SU-DHL-6 (cell line): ENCODE measurements around the gene ARMH3.

Source experiments
- H2AFZ ChIP-seq: fragments of 200-600 bp; sonication (generic); 2 replicates; pipeline ENCODE4 v1.6.1; 2014; ENCODE audit warnings: low read depth, mild to moderate bottlenecking, moderate library complexity, mixed read lengths, antibody characterized with exemption, low read length; ENCODE audit not compliant: severe bottlenecking
- H3F3A ChIP-seq: fragments of 200-600 bp; shearing (Covaris generic); 2 replicates; pipeline ENCODE4 v1.6.0; 2016; ENCODE audit warnings: antibody characterized with exemption, mild to moderate bottlenecking; ENCODE audit not compliant: insufficient read depth
- H3K27ac ChIP-seq: fragments of 200-600 bp; sonication (generic); 2 replicates; pipeline ENCODE4 v1.5.1; 2016; ENCODE audit warnings: low read depth, mild to moderate bottlenecking, low read length, moderate library complexity, mixed read lengths
- H3K27me3 ChIP-seq: fragments of 200-600 bp; sonication (generic), shearing (Covaris generic); 2 replicates; pipeline ENCODE4 v1.6.0; 2014; ENCODE audit warnings: mild to moderate bottlenecking, low read length
- H3K36me3 ChIP-seq: fragments of 200-600 bp; sonication (generic); 2 replicates; pipeline ENCODE4 v1.6.1; 2014; ENCODE audit warnings: mild to moderate bottlenecking, low read length, mixed read lengths
- H3K4me2 ChIP-seq: fragments of 300-600, 200-600 bp; shearing (Covaris generic), sonication (generic); 2 replicates; pipeline ENCODE4 v1.6.0; 2014; ENCODE audit warnings: low read length, low read depth, mild to moderate bottlenecking; ENCODE audit not compliant: poor library complexity, severe bottlenecking
- H3K4me3 ChIP-seq: fragments of 200-600 bp; sonication (generic); 2 replicates; pipeline ENCODE4 v1.5.1; 2014; ENCODE audit warnings: antibody characterized with exemption, low read length, mild to moderate bottlenecking, mixed read lengths; ENCODE audit not compliant: insufficient read depth, poor library complexity, severe bottlenecking
- H3K79me2 ChIP-seq: fragments of 200-600 bp; sonication (generic); 2 replicates; pipeline ENCODE4 v1.6.1; 2014; ENCODE audit warnings: mild to moderate bottlenecking, low read length, moderate library complexity; ENCODE audit not compliant: insufficient read depth
- H3K9ac ChIP-seq: fragments of 200-600 bp; sonication (generic); 2 replicates; pipeline ENCODE4 v1.7.0; 2014; ENCODE audit warnings: mild to moderate bottlenecking, low read length
- H3K9me2 ChIP-seq: fragments of 200-600 bp; sonication (generic); replicated peaks from 2 replicates; pipeline ENCODE4 v1.6.1; 2014; ENCODE audit warnings: low read length; ENCODE audit not compliant: insufficient read depth
- H3K9me3 ChIP-seq: fragments of 200-600 bp; sonication (generic); 2 replicates; pipeline ENCODE4 v1.6.1; 2014; ENCODE audit warnings: low read length, mixed read lengths; ENCODE audit not compliant: insufficient read depth
- H4K20me1 ChIP-seq: fragments of 200-600 bp; sonication (generic); 2 replicates; pipeline ENCODE4 v1.6.1; 2014; ENCODE audit warnings: low read depth, mild to moderate bottlenecking, antibody characterized with exemption, low read length, moderate library complexity, mixed read lengths
- CTCF ChIP-seq: fragments of 200-600 bp; sonication (generic); IDR thresholded peaks from one replicate; pipeline ENCODE4 v1.5.1; 2017; ENCODE audit warnings: antibody characterized with exemption, mild to moderate bottlenecking, low read length, moderate library complexity; ENCODE audit not compliant: insufficient read depth, poor library complexity, severe bottlenecking
- EZH2phosphoT487 ChIP-seq: fragments of 200-600 bp; sonication (generic), shearing (Covaris generic); conservative IDR thresholded peaks from 2 replicates; pipeline ENCODE4 v1.6.1; 2018; ENCODE audit warnings: mild to moderate bottlenecking, antibody characterized with exemption, low read length, moderate library complexity, mixed read lengths

ARMH3 gene

GRCh38 chr10:101967119-101967518, 88.9 kb downstream of the ARMH3 start:
- peak overlapping the region; percentile 15 for H3K4me2 ChIP-seq

GRCh38 chr10:101965075-101965765, 90.8 kb downstream of the ARMH3 start:
- Histone ChIP-seq H3K4me3 (no peak overlapping the region), H3K9me2 (no peaks in the 10 kb centered on the region), H4K20me1 (no peaks in the 10 kb centered on the region), H3K9me3 (no peaks in the 10 kb centered on the region), H3K9ac (no peak overlapping the region), H3K27me3 (no peaks in the 10 kb centered on the region), H3F3A (peaks cover 6% of the 10 kb centered on the region), H3K36me3 (0 out of 2 replicates have a peak, but pooled peaks cover 4% of the 10 kb centered on the region), H3K4me2 (no peak overlapping the region), H3K27ac (peak overlapping the region; percentile 33), H3K79me2 (no peaks in the 10 kb centered on the region), H2AFZ (no peak overlapping the region)
- no peak for TF ChIP-seq CTCF
- TF ChIP-seq EZH2phosphoT487, result no peak

More at GRCh38 chr10:101967119-101967518, 88.9 kb downstream of the ARMH3 start:
- TF ChIP-seq CTCF (no peak), EZH2phosphoT487 (no peak)
- Histone ChIP-seq H3F3A (peaks cover 6% of the 10 kb centered on the region), H3K4me3 (no peak overlapping the region), H3K79me2 (no peaks in the 10 kb centered on the region), H3K9me3 (no peaks in the 10 kb centered on the region), H3K9me2 (no peaks in the 10 kb centered on the region), H2AFZ (no peak overlapping the region), H3K36me3 (0 out of 2 replicates have a peak, but pooled peaks cover 6% of the 10 kb centered on the region), H3K27me3 (no peaks in the 10 kb centered on the region), H4K20me1 (no peaks in the 10 kb centered on the region), H3K27ac (peak overlapping the region; percentile 58), H3K9ac (peak overlapping the region; percentile 12; the same call in 1 of the 2 replicates)

- Histone ChIP-seq H3K9me3 (no peaks in the 10 kb centered on the region), H2AFZ (no peak overlapping the region), H3K9me2 (no peaks in the 10 kb centered on the region), H3K36me3 (no peaks in the 10 kb centered on the region), H3K79me2 (no peaks in the 10 kb centered on the region), H3F3A (no peaks in the 10 kb centered on the region), H4K20me1 (no peaks in the 10 kb centered on the region), H3K9ac (no peak overlapping the region), H3K4me3 (no peak overlapping the region), H3K27ac (no peak overlapping the region), H3K27me3 (no peaks in the 10 kb centered on the region), H3K4me2 (no peak overlapping the region)
- TF ChIP-seq EZH2phosphoT487 (no peak), CTCF (no peak)
Observed at GRCh38 chr10:101961591-101962498, 94.1 kb downstream of the ARMH3 start.
